NCI-H128 (cell line): ENCODE data around the gene NPDC1.
"Not testable (repeated sequence)": the region's sequence is repeated elsewhere in the genome, so short reads cannot be mapped to it uniquely, and the experiment has no call there.

Source experiments
- DNase-seq: peaks from one replicate; lab custom pipeline; 2025; ENCODE audit not compliant: unreplicated experiment; lab: John Stamatoyannopoulos, UW

NPDC1 gene

DNA sequence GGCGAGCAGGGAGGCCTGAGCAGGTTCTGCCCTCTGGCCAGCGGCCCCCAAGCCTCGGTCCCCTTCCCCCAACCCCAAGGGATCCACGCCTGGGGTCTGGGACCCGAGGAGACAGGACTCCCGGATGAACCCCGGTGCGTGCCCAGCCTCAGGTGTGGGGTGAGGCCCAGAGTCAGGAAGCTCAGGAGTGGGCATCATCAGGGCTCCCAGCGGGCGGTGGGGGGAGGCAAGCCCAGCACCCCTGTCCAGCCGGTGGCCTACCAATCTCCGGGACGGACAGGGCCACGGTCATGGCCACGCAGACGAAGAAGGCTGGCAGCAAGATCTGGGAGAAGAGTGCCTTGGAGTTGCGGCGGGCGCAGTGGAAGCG, 32.4 kb downstream of the NPDC1 start:
- DNase-seq = no peak

- DNase-seq = no peak
Observed at GRCh38 chr9:137012694-137013570, 33.0 kb downstream of the NPDC1 start.

GRCh38 chr9:137011907-137012675, 33.9 kb downstream of the NPDC1 start:
- no peak for DNase-seq

DNA sequence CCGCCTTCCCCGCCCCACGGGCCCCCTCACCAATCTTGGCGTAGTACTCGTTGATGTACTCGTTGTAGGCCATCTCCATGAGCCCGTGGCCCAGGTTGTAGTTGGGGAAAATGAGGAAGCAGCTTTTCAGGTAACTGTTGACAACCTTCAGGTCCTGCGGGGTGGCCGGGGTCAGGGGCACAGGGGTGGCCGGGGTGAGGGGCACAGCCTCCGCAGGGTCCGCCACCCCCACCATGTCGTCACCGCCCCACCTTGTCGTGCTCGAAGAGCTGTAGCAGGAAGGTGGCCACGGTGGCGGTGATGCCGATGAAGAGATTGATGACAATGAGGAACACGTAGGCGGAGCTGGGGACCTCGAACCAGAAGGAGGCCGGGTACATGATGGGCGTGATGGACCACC, 34.8 kb downstream of the NPDC1 start:
- DNase-seq = no peak

GRCh38 chr9:137009938-137010732, 35.8 kb downstream of the NPDC1 start:
- no peak for DNase-seq

DNA sequence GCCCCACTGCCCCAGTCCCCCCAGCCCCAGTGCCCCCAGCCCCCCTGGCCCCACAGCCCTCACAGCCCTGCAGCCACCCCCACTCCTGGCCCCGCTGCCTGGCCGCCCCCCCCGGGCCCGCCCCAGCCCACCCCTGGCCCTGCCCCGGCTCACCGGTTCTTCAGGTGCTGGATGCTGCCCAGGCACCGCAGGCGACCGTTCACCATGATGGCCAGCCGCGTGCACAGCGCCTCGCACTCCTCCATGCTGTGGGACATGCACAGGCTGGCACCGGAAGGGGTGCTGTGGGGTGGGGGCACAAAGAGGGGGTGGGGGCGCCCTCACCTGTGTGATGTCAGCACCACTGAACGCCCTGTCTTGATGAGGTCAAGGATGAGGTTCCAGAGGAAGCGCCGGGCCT, 36.8 kb downstream of the NPDC1 start:
- no peak for DNase-seq

- DNase-seq = no peak
Observed at GRCh38 chr9:137008312-137008711, 37.7 kb downstream of the NPDC1 start.

GRCh38 chr9:137007816-137008270, 38.1 kb downstream of the NPDC1 start:
- no peak for DNase-seq

DNA sequence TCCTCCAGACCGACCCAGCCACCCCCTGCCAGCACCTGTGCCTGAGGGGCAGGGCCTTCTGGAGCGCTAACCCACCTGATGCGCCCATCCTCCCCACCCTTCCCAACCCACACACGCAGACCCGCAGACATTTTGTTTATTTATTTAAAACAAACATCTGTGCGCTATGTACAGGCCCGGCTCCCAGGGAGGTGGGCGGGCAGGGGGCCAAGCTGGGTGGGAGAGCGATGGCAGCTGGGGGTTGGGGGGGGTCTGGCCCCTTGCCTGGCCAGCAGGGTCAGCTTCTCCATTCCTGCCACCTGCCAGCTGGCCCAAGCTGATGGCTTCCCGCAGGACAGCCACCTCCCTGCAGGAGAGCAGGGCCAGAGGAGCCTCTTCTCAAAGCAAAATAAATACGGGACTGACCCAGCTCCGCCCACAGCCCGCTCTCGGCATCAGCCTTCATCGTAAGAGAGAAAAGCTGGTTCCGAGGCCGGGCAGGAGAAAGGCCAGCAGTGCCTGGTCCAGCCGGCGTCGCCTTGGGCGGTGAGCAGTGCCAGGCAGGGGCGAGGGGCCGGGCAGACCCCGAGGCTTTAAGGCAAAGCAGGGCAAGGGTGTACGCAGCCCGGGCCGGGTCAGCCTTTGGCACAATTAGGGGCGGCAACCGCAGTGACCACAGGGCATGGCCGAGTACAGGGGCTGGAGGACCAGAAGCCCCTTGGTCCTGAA, 38.7 kb downstream of the NPDC1 start:
- no peak for DNase-seq

- no peak for DNase-seq
Observed at GRCh38 chr9:137006116-137007003, 39.6 kb downstream of the NPDC1 start.

DNA sequence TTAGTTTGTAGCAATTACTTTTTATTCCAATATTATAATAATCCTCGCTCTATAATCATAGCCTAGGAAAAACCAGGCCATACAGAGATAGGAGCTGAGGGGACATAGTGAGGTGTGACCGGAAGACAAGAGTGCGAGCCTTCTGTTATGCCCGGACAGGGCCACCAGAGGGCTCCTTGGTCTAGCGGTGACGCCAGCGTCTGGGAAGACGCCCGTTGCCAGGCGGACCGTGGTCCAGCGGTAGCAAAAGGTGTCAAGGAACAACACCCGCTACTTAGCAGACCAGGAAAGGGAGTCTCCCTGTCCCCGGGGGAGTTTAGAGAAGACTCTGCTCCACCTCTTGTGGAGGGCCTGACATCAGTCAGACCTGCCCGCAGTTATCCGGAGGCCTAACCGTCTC, 41.7 kb downstream of the NPDC1 start:
- not testable (repeated sequence) for DNase-seq

DNA sequence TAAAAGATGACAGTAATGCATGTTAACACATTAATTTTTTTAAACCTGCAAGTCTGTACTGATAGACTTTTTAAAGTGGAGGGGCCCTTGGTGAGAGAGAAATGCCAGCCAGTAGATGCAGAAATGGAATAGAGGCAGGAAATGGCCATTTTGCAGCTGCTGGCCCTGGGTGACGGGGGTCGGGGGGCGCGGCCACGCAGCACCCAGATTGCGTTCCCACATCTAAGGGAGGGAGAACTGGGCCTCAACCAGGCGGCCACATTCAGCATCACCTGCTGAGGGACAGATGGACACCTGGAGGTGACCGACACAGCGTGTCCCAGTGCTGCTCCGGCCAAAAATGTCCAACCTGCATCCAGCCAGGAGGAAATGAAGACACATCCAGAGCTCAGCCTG, 43.3 kb downstream of the NPDC1 start:
- no peak for DNase-seq

DNA sequence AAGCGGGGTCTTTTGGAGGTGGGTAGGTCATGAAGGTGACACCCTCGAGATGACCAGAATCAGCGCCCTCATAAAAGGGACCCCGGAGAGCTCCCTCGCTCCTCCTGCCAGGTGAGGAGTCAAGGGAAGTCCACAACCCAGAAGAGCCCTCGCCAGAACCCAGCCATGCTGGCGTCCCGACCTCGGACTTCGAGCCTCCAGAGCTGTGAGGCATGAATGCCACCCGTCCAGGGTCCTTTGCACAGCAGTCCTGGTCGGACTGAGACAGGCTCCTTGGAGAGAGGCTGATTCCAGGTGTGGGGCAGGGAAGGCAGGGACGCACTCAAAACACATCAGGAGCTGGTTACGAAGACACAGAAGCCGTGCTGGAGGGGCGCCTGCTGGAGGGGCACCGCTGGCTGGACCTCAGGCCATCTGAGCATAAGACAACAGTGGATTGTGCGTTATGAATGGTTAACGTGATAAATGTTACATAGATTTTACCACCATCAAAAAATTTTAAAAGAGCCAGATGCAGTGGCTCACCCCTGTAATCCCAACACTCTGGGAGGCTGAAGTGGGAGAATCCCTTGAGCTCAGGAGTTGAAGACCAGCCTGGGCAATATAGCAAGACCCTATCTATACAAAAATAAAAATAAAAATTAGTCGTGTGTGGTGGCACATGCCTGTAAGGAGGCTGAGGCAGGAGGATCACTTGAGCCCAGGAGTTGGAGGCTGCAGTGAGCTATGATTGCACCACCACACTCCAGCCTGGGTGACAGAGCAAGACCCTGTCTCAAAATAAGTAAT, 43.9 kb downstream of the NPDC1 start:
- DNase-seq = no peak

DNA sequence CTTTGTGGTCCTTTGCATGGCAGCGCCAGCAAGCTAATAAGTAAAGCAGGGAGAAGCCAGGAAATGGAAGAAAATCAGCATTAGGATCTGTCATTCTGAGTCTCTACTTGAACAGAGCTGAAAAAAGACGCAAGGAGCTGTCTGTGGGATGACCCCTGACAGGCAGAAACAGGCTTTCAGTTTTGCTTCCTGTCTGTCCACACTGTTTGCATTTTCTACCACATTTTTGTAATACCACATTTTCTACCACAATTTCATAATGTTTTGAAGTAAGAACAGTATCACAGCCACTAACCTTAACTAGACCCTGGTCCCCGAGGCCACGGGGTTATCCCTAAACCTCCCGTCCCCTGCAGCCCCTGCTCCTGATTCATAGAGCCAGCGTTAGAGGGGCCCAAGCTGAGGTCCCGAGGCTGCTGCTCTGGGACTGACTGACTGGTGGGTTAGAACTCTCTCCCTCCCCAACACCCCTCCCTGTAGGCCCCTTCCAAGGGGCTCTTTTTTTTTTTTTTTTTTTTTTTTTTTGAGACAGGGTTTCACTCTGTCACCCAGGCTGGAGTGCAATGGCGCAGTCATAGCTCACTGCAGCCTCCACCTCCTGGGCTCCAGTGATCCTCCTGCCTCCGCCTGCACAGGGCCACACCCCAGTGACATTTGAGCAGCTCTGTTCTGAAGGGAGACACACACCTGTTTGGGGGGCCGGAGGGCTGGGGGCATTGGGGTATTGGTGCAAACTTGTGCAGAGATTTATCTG, 45.6 kb downstream of the NPDC1 start:
- DNase-seq = no peak

- DNase-seq = no peak
Observed at GRCh38 chr9:136997830-136998234, 48.1 kb downstream of the NPDC1 start.

- DNase-seq = no peak
Observed at GRCh38 chr9:136997371-136997770, 48.6 kb downstream of the NPDC1 start.

- DNase-seq = no peak
Observed at GRCh38 chr9:136996361-136997292, 49.4 kb downstream of the NPDC1 start, which contains the start of gene CLIC3. CLIC3 (minus strand) TSS chr9:136996568; CDS start chr9:136996543, 25 bp downstream.
